HG02884 (cell line): ENCODE measurements around the gene NXPH4.

Experiments
- ATAC-seq: cut with Tn5 transposase; IDR thresholded peaks from one replicate; pipeline ENCODE4 v1.9.1; 2021; ENCODE audit warnings: mild to moderate bottlenecking, moderate library complexity; ENCODE audit not compliant: unreplicated experiment

The NXPH4 gene

GRCh38 chr12:57268264-57268663 lies 51.7 kb downstream of the NXPH4 start:
- ATAC-seq = no peak

GRCh38 chr12:57270966-57271470 lies 54.4 kb downstream of the NXPH4 start:
- ATAC-seq = no peak

GRCh38 chr12:57272337-57273151 lies 56.0 kb downstream of the NXPH4 start:
- ATAC-seq = no peak

GRCh38 chr12:57273516-57273915 lies 56.9 kb downstream of the NXPH4 start:
- no peak for ATAC-seq
